Activated CD4-positive, CD25-positive, alpha-beta regulatory T cell treated with anti-CD3 and anti-CD28 coated beads, Interleukin-2, amount 50 U/mL, for 16 hours (primary cell): ENCODE measurements around the gene TRIL.

Experiments
- DNase-seq: peaks from one replicate; pipeline ENCODE4 v3.0.0-alpha.2; 2020; ENCODE audit warnings: low read depth, low spot score

TRIL gene

GRCh38 chr7:28983396-28984190 lies 25.5 kb upstream of the TRIL start:
- no peak for DNase-seq

- DNase-seq, result no peak
These were observed 23.0 kb upstream of the TRIL start for GRCh38 chr7:28981161-28981465.

- DNase-seq, result no peak
These were observed 22.5 kb upstream of the TRIL start for GRCh38 chr7:28980451-28981160.

- DNase-seq, result no peak
These were observed 21.6 kb upstream of the TRIL start for GRCh38 chr7:28979776-28980175.

- no peak for DNase-seq
These were observed 19.8 kb upstream of the TRIL start for GRCh38 chr7:28977881-28978280.

- DNase-seq, result no peak
These were observed 17.9 kb upstream of the TRIL start for GRCh38 chr7:28976022-28976421.

- no peak for DNase-seq
These were observed 15.5 kb upstream of the TRIL start for GRCh38 chr7:28973591-28973990.

- DNase-seq, result no peak
These were observed 5.9 kb upstream of the TRIL start for GRCh38 chr7:28964056-28964455.

GRCh38 chr7:28961972-28962371 lies 3.8 kb upstream of the TRIL start:
- no peak for DNase-seq

- DNase-seq, result no peak
These were observed 2.1 kb upstream of the TRIL start for GRCh38 chr7:28960071-28960840.

- DNase-seq, result no peak
These were observed 834 bp upstream of the TRIL start for GRCh38 chr7:28958980-28959347.

GRCh38 chr7:28957751-28958234 lies 337 bp downstream of the TRIL start:
- no peak for DNase-seq

GRCh38 chr7:28957064-28957750 lies 923 bp downstream of the TRIL start:
- DNase-seq, result no peak

GRCh38 chr7:28956608-28957063 lies 1.5 kb downstream of the TRIL start:
- no peak for DNase-seq

- no peak for DNase-seq
These were observed 2.2 kb downstream of the TRIL start for GRCh38 chr7:28955718-28956607.

GRCh38 chr7:28955356-28955717 lies 2.8 kb downstream of the TRIL start:
- no peak for DNase-seq

GRCh38 chr7:28954946-28955345 lies 3.2 kb downstream of the TRIL start:
- no peak for DNase-seq

- no peak for DNase-seq
These were observed 3.7 kb downstream of the TRIL start for GRCh38 chr7:28954471-28954870.

GRCh38 chr7:28953633-28954032 lies 4.5 kb downstream of the TRIL start:
- DNase-seq, result no peak

GRCh38 chr7:28942168-28942567 lies 16.0 kb downstream of the TRIL start:
- no peak for DNase-seq

- DNase-seq, result no peak
These were observed 16.5 kb downstream of the TRIL start for GRCh38 chr7:28941633-28942032.
